HG03457 (cell line): ENCODE data around the gene NUP153.
A peak's percentile ranks its signal among the peaks of the same experiment; 100 is the strongest.
"Not testable (repeated sequence)": the region's sequence is repeated elsewhere in the genome, so short reads cannot be mapped to it uniquely, and the experiment has no call there.

Experiments
- ATAC-seq: cut with Tn5 transposase; IDR thresholded peaks from one replicate; pipeline ENCODE4 v1.9.1; 2021; ENCODE audit warnings: moderate number of reproducible peaks; ENCODE audit not compliant: unreplicated experiment

The NUP153 gene

DNA sequence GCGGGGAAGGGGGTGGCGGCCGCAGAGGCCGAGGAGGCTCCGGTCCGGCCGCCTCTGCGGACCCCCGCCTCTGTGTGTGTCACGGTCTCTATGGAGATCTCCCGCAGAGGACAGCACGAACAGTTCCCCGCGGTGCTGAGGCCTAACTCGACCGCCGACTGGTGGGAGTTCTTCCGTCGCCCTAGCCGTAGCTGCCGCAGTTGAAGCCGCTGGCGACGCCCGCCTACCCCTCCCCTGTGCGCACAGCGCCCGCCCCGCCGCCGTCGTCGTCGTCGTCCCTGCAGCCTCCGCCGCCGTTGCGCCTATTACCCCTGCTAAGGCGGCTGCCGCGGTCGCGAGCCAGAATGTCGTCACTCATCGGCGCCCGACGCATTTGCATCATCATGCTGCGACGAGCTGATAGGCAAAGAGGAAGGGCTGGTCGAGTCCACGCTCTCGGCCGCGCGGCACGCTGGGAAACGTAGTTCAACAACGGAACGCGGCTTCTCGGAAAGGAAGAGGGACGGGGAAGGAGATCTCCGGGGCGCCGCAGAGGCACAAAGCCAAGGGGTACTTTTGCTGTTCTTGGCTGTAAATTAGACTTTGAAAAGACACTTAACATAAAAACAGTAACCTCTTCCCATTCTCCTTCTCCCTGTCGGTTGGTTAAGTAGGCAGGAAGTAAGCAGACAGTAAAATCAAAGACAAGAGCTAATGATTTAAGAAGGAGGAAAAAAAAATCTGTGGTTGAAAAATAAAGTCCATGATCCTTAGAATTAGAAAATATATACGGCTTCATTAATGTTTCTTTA is at the start of gene NUP153:
TSS of gene NUP153 (minus strand) at position 346 of the 791 bp plus-strand sequence. CDS start 538 bp downstream, outside the sequence.
- ATAC-seq, result peak; percentile 58

DNA sequence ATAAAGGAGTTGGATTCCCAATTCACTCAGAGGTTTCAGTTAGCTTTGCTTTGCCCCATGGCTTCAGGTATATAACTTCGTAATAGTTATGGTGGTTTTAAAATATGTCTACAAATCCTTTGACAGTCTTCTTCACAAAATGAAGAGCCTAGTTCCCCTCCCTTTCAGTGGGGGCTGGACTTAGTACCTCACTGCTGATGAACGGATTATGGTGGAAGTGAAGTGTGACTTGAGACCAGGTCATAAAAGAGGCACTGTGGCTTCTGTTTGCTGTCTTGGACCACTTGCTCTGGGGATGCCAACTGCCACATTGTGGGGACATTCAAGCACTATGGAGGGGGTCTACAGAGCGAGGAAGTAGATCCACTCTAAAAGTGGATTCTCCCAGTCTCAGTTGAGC is 47.5 kb upstream of the NUP153 start:
- no peak for ATAC-seq

DNA sequence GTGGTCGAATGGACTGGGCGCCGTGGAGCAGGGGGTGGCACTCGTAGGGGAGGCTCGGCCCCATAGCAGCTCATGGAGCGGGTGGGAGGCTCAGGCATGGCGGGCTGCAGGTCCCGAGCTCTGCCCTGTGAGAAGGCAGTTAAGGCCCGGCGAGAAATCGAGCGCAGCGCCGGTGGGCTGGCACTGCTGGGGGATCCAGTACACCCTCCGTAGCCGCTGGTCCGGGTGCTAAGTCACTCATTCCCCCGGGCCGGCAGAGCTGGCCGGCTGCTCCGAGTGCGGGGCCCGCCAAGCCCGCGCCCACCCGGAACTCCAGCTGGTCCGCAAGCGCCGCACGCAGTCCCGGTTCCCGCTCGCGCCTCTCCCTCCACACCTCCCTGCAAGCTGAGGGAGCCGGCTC is 38.6 kb upstream of the NUP153 start:
- not testable (repeated sequence) for ATAC-seq

DNA sequence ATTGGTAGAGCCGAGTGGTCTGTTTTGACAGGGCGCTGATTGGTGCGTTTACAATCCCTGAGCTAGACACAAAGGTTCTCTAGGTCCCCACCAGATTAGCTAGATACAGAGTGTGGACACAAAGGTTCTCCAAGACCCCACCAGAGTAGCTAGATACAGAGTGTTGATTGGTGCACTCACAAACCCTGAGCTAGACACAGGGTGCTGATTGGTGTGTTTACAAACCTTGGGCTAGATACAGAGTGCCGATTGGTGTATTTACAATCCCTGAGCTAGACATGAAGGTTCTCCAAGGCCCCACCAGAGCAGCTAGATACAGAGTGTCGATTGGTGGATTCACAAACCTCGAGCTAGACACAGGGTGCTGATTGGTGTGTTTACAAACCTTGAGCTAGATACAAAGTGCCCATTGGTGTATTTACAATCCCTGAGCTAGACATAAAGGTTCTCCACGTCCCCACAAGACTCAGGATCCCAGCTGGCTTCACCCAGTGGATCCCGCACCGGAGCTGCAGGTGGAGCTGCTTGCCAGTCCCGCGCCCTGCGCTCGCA is 38.1 kb upstream of the NUP153 start:
- ATAC-seq, result not testable (repeated sequence)

DNA sequence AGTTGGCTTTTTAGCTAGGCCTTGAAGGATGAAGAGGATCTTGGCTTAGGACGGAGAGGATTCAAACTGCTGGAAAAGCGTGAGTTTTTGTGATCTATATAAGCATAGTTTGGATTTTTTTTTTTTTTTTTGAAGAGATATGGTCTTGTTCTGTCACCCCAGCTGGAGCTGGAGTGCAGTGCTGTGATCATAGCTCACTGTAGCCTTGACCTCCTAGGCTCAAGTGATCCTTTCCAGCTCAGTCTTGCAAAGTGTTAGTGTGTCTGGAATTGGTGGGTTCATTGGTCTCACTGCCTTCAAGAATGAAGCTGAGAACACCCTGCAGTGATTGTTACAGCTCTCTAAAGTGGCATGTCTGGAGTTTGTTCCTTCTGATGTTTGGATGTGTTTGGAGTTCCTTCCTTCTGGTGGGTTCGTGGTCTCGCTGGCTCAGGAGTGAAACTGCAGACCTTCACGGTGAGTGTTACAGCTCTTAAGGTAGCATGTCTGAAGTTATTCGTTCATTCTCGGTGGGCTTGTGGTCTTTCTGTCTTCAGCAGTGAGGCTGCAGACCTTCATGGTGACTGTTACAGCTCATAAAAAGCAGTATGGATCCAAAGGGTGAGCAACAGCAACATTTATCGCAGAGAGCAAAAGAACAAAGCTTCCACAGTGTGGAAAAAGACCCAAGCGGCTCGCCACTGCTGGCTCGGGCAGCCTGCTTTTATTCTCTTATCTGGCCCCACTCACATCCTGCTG is 37.5 kb upstream of the NUP153 start:
- no peak for ATAC-seq

DNA sequence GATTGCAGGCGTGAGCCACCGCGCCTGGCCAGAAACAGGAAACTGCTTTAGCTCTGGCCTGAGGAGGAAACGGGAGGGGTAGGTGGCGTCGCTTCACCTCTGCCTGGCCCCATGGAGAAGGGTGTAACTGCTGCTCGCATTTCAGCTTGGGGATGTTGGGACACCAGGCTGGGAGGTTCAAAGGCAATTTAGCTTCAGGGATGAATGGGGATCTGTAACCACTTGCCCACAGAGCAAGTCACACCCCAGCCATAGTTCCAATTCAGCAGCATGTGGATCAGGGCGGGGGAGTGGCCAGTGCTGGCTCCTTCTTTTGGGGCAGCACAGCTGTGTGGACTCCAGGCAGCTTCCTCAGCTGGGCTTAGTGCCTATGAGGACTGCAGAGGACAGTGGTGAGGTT is 34.8 kb upstream of the NUP153 start:
- no peak for ATAC-seq

DNA sequence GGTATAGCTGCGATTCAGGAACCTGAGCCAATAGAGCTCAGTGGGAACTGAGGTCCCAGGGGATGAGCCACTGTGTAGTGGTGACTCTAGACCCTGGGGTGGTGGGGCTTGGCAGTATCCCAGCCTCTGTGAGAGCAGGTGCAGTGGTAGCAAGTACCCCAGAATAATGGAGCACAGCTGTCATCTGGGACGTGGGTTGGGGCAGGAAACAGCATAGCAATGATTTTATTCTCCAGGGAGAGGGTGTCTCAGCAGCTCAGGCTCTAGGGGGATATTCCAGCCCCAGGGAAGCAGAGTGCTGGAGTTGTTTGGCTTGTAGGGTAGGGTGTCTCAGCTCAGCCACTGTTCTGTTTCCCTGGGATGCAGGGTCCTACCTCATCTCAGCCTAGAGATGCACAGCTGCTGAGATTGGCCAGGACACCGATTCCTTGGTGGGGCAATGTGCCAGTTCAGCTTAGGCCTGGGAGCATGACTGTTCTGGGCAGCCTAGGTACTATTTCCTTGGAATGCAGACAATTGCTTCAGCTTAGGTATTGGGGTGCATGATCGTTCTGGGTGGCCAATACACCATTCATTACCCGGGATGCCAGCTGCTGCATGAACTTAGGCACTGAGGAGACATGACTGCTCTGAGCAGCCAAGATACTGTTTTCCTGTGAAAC is 34.0 kb upstream of the NUP153 start:
- ATAC-seq, result no peak

DNA sequence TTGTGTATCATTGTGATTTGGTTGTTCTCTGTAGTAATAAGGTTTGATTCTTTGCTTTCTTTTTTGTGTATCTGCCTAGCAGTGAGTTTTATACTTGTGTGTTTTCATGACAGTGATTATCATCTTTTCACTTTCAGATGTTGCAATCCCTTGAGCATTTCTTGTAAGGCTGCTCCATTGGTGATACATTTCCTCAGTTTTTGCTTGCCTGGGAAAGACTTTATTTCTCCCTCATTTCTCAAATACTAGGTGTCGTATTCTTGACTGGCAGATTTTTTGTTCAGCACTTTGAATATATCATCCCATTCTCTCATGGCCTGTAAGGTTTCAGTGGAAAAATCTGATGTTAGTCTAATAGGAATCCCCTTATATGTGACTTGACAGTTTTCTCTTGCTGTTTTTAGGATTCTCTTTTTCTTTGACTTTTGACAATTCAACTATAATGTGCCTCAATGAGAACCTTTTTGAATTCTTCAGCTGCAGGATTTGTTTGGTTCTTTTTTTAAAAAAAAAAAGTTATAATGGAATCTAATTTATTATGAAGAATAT is 31.1 kb upstream of the NUP153 start:
- no peak for ATAC-seq

DNA sequence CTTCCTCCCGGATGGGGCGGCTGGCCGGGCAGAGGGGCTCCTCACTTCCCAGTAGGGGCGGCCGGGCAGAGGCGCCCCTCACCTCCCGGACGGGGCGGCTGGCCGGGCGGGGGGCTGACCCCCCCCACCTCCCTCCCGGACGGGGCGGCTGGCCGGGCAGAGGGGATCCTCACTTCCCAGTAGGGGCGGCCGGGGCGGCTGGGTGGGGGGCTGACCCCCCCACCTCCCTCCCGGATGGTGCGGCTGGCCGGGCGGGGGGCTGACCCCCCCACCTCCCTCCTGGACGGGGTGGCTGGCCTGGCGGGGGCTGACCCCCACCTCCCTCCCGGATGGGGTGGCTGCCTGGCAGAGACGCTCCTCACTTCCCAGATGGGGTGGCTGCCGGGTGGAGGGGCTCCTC is 28.6 kb upstream of the NUP153 start:
- ATAC-seq, result not testable (repeated sequence)

DNA sequence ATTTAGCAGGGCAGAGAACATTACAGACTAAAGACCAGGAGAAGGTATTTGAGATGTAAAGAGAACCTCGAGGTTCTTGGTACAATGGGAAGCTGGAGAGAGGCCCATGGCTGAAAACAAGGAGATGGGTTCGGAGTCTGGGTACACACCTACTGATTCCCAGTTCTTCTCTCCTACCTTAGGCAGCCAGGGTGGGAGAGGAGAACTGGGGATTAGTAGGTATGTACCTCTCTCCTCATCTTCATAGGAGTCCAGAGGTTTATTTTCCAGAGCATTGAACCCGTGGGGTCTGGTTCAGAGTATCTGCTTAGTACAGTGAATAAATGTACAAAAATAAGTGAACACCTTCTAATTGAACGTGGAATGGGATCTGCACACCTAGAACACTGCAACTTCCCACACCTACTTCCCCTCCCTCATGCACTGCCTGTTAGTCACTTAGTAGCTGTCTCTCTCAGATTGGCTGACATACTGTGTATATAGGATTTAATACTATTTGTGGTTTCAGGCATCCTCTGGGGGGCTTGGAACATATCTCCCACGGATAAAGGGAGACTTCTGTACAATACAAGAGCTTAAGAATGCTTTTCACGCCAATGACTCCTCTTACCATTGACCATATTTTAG is 23.5 kb upstream of the NUP153 start:
- no peak for ATAC-seq

DNA sequence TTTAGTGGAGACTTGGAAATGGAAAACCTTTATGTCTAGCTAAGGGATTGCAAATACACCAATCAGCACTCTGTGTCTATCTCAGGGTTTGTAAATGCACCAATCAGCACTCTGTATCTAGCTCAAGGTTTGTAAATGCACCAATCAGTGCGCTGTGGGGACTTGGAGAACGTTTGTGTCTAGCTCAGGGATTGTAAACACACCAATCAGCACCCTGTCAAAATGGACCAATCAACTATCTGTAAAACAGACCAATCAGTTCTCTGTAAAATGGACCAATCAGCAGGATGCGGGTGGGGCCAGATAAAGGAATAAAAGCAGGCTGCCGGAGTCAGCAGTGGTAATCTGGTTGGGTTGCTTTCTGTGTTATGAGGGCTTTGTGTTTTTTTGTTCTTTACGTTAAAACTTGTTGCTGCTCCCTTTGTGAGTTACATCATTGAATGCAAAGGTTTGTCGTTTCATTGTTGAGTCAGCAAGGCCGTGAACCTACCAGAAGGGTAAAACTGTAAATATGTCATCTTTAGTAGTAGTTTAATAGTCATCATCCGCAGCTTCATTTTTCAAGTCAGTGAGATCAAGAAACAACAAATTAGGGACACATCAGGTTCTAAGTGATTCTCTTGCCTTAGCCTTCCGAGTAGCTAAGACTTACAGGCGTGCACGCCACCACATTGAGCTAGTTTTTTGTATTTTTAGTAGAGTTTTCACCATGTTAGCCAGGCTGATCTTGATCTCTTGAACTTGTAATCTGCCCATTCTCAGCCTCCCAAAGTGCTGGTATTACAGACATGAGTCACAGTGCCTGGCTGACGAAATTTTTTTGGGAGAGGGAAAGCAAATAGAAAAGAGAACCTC is 22.7 kb upstream of the NUP153 start:
- no peak for ATAC-seq

DNA sequence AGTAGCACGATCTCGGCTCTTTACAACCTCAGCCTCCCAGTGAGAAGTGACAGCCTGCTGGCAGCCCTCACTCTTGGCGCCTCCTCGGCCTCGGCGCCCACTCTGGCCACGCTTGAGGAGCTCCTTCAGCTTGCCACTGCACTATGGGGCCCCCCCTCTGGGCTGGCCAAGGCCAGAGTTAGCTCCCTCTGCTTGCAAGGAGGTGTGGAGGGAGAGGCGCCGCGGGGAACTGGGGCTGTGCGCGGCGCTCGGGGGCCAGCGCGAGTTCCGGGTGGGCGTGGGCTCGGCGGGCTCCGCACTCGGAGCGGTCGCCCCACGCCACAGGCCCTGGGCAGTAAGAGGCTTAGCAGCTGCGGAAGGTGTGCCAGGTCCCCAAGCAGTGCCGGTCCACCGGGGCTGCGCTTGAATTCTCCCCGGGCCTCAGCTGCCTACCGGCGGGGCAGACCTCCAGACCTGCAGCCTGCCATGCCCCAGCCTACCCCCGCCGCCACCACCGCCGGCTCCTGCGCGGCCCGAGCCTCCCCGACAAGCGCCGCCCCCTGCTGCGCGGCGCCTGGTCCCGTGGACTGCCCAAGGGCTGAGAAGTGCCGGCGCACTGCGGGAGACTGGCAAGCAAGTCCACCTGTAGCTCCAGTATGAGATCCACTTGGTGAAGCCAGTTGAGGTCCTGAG is 22.0 kb upstream of the NUP153 start:
- ATAC-seq, result no peak

DNA sequence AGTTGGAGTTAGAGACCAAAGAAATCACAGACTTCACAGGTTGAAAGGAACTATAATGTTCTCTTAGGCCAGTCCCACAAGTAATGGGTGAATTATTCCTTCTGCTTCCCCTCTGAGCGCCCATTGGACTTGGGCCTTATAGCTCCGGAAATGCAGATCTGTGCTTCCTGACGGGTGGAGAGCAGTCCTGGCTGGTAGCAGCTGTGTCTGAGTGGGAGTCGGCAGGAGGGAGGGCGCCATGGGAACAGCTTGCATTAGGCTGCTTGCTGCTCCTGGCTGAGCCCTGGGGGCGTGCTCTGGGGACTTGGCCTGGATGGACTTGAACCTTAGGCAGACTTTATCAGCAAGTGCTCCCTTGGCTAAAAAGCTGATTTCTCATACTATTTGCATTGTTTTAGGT is 18.4 kb upstream of the NUP153 start:
- ATAC-seq, result no peak

DNA sequence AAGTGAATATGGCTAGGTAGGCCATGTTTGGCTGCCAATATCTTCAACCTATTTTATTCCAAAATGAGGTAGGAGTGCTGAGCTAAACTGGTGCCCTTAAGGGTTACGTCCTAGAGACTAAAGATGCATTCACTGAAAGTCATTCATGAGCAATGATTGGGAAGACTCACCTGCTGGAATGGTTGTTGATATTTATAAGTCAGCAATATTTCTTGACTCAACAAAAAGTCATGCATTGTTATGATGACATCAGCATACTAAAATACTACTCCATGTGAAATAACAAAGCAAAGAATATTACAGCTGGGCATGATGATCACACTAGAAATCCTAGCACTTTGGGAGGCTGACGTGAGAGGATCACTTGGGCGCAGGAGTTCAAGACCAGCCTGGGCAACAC is 17.6 kb upstream of the NUP153 start:
- no peak for ATAC-seq

DNA sequence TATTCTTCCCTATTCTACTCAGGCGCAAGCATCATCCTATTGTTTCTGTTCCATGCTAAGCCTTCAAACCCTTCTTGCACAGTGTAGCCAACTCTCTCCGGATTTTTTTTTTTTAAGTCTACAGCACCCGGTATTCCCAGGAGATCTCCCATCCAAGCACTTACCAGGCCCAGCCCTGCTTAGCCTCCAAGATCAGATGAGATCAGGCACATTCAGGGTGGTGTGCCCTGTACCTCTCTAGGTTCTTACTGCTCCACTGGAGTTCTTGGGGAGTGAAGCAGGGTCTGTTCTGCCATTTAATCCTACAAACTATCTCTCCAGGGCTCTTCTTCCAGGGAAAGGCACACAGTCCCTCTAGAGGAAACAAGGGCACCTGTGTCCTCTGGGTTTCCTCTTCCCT is 14.9 kb upstream of the NUP153 start:
- no peak for ATAC-seq

DNA sequence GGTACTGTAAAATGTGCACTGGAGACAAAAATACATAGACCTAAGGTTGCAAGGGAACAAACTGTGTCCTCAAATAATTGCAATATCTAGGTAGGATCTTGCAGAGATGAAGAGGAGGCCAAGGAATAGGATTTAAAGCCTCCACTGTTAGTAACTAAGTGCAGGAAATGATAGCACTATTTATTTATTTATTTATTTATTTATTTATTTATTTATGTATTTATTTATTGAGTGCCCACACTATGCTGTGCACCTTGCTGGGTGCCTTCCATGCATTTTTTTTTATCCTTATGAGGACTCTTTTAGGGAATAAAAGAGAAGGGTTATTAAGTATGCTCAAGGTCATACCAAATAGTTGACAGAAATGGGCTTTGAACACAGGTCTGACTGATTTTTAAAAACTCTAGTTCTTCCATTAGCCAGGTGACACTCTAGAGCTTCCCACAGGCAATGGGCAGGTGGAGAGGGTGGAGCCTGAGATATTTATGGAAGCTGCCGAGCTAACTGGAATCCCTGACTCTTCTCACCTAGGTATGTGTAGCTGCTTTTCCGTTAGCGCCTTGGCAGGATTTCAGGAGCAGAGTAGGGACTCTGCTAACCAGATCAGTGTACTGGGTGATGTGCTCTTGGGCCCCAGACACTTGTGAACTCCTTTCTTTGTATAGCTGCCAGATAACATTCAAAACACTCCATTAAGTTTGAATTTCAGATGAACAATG is 12.8 kb upstream of the NUP153 start:
- ATAC-seq, result no peak

DNA sequence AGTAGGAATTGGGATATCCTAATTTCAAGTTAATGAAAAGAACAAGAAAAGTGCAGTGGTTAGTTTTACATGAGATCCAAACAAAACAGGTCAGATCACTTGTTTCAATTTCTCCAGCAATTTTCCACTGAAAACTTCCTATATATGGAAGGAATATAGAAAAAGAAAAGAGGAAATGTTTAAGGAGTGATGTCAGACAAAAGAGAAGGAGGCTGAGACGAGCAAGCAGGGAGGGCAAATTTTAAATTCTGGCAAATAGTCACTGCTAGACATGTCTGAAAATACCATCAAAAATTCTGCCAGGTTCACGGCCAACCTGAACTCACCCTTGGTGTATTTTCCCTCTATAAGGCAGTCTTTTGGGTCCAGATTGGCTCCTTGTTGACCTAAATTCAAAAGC is 9.5 kb upstream of the NUP153 start:
- ATAC-seq, result no peak
